NCI-H2171 treated with DMSO at 0.1 percent for 48 hours (cell line): ENCODE measurements around the gene GPR89A.
"Not testable (repeated sequence)": the region's sequence is repeated elsewhere in the genome, so short reads cannot be mapped to it uniquely, and the experiment has no call there.

Source experiments
- DNase-seq: peaks from one replicate; lab custom pipeline; 2025; lab: John Stamatoyannopoulos, UW

Gene GPR89A

GRCh38 chr1:145686078-145686477 lies 78.3 kb downstream of the GPR89A start:
- not testable (repeated sequence) for DNase-seq

DNA sequence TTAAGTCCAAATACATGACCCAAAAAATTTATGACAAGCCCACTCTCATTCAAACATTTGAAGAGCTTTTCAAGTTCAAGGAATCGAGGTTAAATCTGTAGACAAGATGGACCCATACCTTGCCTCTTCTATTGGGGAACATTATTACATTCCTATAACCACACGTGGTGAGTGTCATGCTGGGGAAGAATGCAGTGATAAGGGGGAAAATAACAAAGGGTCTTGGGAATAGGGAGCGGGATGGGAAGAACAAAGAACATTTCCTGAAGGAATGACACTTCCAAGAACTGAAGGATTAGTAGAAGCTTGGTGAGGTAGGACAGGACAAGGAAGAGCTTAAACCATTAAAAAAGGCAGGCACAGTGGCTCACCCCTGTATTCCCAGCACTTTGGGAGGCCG lies 80.5 kb downstream of the GPR89A start:
- DNase-seq, result no peak

DNA sequence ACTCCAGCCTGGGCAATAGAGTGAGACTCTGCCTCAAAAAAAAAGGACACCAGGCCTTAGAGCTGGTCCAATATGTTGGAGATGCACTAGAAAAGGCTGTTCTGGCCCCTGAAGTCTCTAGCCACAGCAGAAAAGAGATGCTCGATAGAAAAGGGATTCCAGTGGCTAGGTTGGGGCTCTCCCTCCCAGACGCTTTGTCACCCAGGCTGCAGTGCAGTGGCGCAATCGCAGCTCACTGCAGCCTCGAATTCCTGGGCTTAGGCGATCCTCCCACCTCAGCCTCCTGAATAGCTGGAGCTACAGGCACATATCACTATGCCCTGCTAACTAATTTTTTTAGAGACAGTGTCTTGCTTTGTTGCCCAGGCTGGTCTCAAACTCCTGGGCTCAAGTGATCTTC lies 81.1 kb downstream of the GPR89A start:
- no peak for DNase-seq

- DNase-seq, result no peak
These were observed 82.1 kb downstream of the GPR89A start for GRCh38 chr1:145689922-145690321.

DNA sequence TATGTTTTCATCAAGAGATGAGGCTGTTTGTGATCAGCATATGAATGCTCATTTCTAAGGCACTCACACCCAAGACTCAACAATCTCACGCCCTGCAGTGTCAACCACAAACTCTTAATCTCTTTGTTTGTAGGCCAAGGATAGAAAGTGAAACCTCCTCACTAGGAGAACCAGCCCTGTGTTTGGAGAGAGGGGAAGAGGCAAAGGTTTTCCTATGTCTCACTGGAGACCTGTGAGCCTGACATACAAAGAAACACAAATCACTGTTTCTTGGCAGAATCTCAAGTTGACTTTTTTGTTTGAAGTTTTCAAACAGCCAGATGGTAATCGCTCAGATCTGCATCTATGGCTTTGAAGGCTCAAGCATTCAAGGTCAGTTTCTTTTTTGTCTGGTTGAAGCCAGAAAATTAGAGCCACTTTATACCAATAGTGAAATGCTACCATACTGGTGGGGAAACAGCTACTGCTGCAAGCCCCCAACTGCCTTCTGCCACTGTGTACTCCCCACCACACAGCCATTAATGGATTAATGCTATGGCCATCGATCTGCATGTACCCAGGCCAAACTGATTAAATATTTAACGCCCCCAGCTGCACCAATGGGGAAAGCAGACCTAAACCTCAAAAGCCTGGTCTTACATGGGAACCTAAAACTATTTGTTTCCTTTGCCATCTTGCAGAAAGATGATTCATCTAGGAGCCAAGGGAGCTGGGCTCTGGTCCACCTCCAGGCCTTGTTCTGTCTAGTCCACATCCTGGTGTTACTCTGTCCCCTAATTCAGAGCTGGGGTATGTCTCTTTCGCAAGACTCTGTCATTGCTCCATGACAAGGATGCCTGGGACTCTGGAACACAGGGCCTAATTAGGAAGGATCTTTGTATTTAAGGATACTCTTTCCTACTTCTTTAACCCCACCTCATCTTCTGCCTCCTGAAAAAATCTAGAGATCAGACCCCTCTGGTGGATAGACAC lies 83.1 kb downstream of the GPR89A start:
- DNase-seq, result no peak

DNA sequence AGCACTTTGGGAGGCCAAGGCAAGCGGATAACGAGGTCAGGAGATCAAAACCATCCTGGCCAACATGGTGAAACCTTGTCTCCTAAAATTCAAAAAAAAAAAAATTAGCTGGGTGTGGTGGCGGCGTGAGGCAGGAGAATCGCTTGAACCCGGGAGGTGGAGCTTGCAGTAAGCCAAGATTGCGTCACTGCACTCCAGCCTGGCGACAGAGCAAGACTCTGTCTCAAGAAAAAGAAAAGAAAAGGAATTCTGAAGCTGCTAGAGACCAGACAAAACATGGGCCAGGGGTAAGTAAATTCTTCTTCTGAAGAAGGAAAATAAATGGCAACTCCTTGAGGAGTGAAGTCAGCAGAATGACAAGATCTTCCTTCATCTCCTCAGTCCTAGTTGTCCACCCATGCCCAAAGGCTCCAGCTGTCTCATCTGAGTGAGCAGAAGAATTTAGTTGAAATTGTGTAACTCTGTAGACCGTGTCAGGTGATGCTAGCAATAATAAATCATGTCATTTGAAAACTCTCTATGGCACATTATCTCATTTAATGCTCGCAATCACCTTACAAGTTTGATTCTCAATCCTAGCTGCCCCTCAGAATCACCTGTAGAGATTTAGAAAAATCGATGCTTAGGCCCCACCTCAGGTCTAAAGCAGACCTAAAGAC lies 85.1 kb downstream of the GPR89A start:
- no peak for DNase-seq

DNA sequence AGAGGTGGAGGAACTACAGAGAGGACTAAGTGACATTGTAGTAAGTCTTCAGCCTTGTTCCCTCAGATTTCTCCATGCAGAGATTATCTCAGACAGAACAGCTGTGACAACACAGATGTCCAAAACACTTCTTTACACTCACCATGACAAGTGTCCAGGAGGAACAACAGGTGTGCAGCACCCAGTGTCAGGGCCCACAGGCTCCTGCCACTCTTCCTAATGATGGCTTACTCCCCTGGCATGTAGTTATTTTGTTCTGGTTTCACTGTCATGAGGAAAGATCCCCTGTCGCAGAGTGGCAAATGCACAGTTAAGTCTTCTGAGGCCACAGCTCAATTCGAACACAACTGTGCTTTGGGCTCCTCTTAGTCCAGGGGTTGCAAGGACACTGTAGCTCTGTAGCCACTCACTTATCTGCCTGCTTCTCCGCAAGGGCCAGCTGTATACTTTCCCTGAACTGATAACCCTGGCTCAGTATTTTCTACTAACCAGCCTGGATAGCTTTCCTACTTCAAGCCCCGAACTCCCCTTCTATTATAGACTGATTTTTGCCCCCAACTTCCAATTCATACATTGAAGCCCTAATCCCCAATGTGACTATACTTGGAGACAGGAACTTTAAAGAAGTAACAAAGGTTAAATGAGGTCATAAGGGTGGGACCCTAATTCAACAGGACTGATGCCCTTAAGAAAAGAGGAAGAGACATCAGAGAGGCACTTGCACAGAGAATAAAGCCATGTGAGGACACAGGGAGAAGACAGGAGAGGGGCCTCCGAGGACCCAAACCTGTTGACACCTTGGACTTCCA lies 88.2 kb downstream of the GPR89A start:
- no peak for DNase-seq

- DNase-seq, result no peak
These were observed 88.8 kb downstream of the GPR89A start for GRCh38 chr1:145696630-145696960.

GRCh38 chr1:145701306-145701862 lies 93.6 kb downstream of the GPR89A start:
- DNase-seq, result no peak

GRCh38 chr1:145702052-145702451 lies 94.3 kb downstream of the GPR89A start:
- DNase-seq, result no peak

DNA sequence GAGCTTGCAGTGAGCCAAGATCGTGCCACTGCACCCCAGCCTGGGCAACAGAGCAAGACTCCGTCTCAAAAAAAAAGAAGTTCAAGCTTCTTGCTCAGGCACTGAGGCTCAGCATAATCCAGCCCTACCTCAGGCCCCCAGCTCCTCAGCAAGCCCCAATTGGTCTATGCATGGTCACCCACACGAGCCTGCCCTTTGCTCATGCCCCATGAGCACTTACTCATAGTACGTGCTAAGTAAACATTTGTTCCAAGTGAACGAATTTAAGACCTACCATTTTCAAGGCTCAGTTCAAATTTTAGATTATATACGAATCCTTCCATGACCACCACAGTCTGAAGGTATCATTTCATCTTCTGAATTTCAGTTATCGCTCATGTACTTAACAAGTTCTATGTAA lies 95.0 kb downstream of the GPR89A start:
- no peak for DNase-seq

GRCh38 chr1:145705622-145706021 lies 97.8 kb downstream of the GPR89A start:
- no peak for DNase-seq

DNA sequence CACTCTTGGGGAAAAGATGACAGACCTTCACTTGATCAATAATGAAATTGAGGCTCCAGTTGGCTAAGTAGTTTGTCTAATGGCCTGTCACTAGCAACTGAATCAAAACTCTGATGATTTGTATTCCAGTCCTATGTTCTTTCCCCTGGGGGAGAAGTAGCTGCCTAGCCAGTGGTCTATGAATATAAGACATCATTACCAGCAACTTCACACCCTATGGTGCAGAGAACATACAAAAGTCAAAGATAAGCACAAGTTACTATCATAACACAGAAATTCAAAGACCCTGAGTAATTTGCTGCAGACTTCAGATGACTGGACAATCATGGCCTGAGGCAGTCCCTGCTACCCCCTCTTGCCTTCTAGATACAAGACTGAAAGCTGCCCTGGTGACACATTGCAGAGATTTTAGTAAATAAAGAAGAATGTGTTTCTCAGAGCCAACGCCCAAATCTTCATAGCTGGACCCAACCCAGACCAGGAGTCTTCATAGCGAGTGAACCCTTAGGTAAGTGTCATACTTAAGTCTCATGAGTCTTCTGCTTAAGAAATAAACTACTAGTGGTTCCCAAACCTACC lies 98.4 kb downstream of the GPR89A start:
- no peak for DNase-seq

DNA sequence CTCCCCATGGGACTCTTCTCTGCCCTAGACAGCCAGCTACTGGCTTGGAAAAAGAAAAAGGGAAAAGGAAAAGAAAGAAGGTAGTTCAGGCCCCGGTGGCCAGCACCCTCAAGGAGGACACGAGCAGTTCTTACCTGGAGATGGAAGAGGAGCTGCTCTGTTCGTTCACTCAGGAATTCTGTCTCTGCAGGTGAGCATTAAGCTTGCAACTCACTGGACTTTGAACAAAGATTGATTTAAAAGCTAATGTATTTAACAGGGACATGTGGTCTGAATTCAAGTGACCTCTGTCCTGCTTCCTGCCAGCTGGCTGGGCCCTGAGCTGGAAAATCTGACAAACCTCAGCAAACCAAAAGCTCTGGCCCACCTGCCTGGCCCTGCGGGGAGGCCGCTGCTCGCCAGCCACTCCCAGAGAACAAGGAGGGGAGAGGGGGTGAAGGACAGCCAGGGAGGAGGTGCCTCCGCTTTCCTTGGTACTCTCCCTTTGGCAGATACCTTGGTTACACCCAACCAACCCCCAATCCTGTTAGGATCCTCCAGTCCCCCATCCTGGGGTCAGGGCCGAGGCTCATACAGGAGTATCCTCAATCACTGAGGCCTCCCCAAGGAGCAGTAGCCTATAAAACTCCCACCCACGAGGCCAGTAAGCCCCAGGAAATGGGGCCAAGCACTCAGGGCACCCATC lies 99.5 kb downstream of the GPR89A start, which contains the start of gene PDZK1:
TSS of gene PDZK1 (minus strand) at position 186 of the 685 bp plus-strand sequence. CDS start 19,347 bp downstream, outside the sequence.
- no peak for DNase-seq

DNA sequence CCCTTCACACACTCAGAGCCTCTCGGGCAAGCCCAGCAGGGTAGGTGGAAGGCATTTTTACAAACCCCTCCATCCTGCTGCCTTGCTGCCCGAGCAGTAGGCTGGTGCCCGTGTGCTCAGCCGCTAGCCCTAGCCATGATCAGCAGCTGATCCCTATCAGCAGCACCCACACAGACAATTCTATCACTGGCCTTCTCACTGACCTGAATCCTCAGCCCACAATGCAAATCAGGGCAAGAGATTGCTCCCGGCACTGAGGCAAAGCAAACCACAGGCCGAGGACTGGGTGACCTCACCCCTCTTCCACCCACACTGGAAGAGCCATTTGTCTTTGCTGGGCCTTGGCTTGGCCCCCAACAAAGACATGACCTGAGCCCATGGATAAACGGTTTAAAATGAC lies 100.3 kb downstream of the GPR89A start:
- DNase-seq, result no peak

DNA sequence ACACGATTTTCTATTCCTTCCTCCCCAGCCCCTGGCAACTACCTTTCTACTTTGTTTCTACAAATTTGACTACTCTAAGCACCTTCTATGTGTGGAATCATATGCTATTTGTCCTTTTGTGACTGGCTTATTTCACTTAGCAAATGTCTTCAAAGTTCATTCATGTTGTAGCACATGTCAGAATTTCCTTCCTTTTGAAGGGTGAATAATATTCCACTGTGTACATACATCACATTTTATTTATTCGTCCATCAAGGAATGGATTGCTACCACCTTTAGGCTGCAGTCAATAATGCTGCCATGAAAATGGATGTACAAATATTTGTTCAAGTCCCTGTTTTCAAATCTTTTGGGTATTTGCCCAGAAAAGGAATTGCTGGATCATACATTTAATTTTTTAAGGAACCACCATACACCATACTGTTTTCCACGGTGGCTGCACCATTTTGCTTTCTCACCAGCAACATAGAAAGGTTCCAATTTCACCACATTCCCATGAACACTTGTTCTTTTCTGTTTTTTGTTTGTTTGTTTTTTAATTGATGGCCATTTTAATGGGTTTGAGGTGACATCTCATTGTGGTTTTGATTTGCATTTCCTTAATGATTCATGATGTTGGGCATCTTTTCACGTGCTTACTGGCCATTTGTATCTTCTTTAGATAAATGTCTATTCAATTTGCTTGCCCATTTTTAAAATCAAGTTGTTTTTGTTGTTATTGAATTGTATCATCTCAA lies 102.7 kb downstream of the GPR89A start:
- DNase-seq, result no peak

- DNase-seq, result no peak
These were observed 103.4 kb downstream of the GPR89A start for GRCh38 chr1:145711213-145711651.

GRCh38 chr1:145714524-145715111 lies 106.8 kb downstream of the GPR89A start:
- DNase-seq, result no peak

GRCh38 chr1:145716641-145717345 lies 109.0 kb downstream of the GPR89A start:
- no peak for DNase-seq
